Mucosa of rectum (tissue), 2 donors: ENCODE data around the gene TGFBR2.

ENCODE experiments used
- H3K27ac ChIP-seq, 2 donors: one replicate each; pipeline ENCODE4 v1.7.0; 2013; ENCODE audit warnings: inconsistent platforms in 2 of 2, low read depth in 2 of 2, low read length in 2 of 2
- H3K27me3 ChIP-seq, 2 donors: one replicate each; pipeline ENCODE4 v1.7.0; 2013; ENCODE audit warnings: low read length in 2 of 2; ENCODE audit not compliant: control insufficient read depth in 2 of 2, insufficient read depth in 2 of 2
- H3K36me3 ChIP-seq, 2 donors: one replicate each; pipeline ENCODE4 v1.7.0; 2013; ENCODE audit warnings: low read length in 2 of 2; ENCODE audit not compliant: control insufficient read depth in 2 of 2, insufficient read depth in 2 of 2
- H3K4me1 ChIP-seq, 2 donors: one replicate each; pipeline ENCODE4 v1.7.0; 2013; ENCODE audit warnings: low read length in 2 of 2, mild to moderate bottlenecking in 1 of 2; ENCODE audit not compliant: control insufficient read depth in 2 of 2, insufficient read depth in 2 of 2
- H3K4me3 ChIP-seq, 2 donors: one replicate each; pipeline ENCODE4 v1.7.0; 2013; ENCODE audit warnings: low read length in 2 of 2
- H3K9ac ChIP-seq, 2 donors: one replicate each; pipeline ENCODE4 v1.7.0; 2013; ENCODE audit warnings: low read length in 2 of 2, low read depth in 1 of 2, mild to moderate bottlenecking in 1 of 2
- H3K9me3 ChIP-seq, 2 donors: one replicate each; pipeline ENCODE4 v1.7.0; 2013; ENCODE audit warnings: low read length in 2 of 2; ENCODE audit not compliant: control insufficient read depth in 2 of 2
- donor health status: healthy.
- donor health status: Normal muscosa, but diverticular disease.

The TGFBR2 gene

GRCh38 chr3:30688776-30689641 lies 82.6 kb downstream of the TGFBR2 start:
- Histone ChIP-seq H3K4me3 (peak overlapping the region; percentile 30 to 53), H3K4me1 (peaks cover 15 to 25% of the 10 kb centered on the region in 2 donors), H3K9me3 (no peaks in the 10 kb centered on the region), H3K27me3 (no peaks in the 10 kb centered on the region), H3K36me3 (peaks cover 7 to 16% of the 10 kb centered on the region in 2 donors), H3K9ac (peak overlapping the region in 1 of 2 donors; percentile 15), H3K27ac (peak overlapping the region; percentile 67 to 78)

GRCh38 chr3:30690199-30690598 lies 83.8 kb downstream of the TGFBR2 start:
- Histone ChIP-seq H3K4me3 (no peak overlapping the region), H3K27ac (peak overlapping the region in 1 of 2 donors; percentile 6), H3K4me1 (peaks cover 15 to 25% of the 10 kb centered on the region in 2 donors), H3K36me3 (peaks cover 11 to 27% of the 10 kb centered on the region in 2 donors), H3K9me3 (no peaks in the 10 kb centered on the region), H3K27me3 (no peaks in the 10 kb centered on the region), H3K9ac (no peak overlapping the region)

GRCh38 chr3:30691249-30691880 lies 85.0 kb downstream of the TGFBR2 start:
- peaks cover 15 to 25% of the 10 kb centered on the region in 2 donors for H3K4me1 ChIP-seq
- peaks cover 12 to 32% of the 10 kb centered on the region in 2 donors for H3K36me3 ChIP-seq
- no peaks in the 10 kb centered on the region for H3K9me3 ChIP-seq
- H3K27ac ChIP-seq = peak overlapping the region in 1 of 2 donors; percentile 12
- H3K4me3 ChIP-seq = no peak overlapping the region
- no peaks in the 10 kb centered on the region for H3K27me3 ChIP-seq
- H3K9ac ChIP-seq = no peak overlapping the region

- H3K27ac ChIP-seq = no peak overlapping the region
- H3K9ac ChIP-seq = no peak overlapping the region
- peaks cover 15 to 25% of the 10 kb centered on the region in 2 donors for H3K4me1 ChIP-seq
- H3K4me3 ChIP-seq = no peak overlapping the region
- peaks cover 12 to 32% of the 10 kb centered on the region in 2 donors for H3K36me3 ChIP-seq
- H3K27me3 ChIP-seq = no peaks in the 10 kb centered on the region
- no peaks in the 10 kb centered on the region for H3K9me3 ChIP-seq
Observed at GRCh38 chr3:30691944-30692343, 85.5 kb downstream of the TGFBR2 start.

GRCh38 chr3:30692498-30693130 lies 86.2 kb downstream of the TGFBR2 start:
- Histone ChIP-seq H3K36me3 (peaks cover 12 to 32% of the 10 kb centered on the region in 2 donors), H3K4me3 (no peak overlapping the region), H3K9ac (no peak overlapping the region), H3K27me3 (no peaks in the 10 kb centered on the region), H3K27ac (no peak overlapping the region), H3K9me3 (no peaks in the 10 kb centered on the region), H3K4me1 (peaks cover 15 to 24% of the 10 kb centered on the region in 2 donors)

DNA sequence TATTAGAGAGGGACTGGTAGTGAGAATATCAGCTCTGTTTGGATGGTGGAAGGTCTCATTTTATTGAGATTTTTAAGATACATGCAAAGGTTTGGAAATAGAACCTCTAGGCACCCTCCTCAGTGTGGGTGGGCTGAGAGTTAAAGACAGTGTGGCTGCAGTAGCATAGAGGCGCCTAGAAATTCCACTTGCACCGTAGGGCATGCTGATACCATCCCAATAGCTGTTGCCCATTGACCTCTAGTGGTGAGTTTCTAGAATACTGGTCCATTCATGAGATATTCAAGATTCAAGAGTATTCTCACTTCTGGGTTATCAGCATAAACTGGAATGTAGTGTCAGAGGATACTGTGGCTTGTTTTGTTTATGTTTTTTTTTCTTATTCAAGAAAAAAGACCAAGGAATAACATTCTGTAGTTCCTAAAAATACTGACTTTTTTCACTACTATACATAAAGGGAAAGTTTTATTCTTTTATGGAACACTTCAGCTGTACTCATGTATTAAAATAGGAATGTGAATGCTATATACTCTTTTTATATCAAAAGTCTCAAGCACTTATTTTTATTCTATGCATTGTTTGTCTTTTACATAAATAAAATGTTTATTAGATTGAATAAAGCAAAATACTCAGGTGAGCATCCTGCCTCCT lies 87.2 kb downstream of the TGFBR2 start:
- Histone ChIP-seq H3K4me3 (no peak overlapping the region), H3K36me3 (peaks cover 12 to 30% of the 10 kb centered on the region in 2 donors), H3K4me1 (peaks cover 6 to 14% of the 10 kb centered on the region in 2 donors), H3K27ac (no peak overlapping the region), H3K9me3 (no peaks in the 10 kb centered on the region), H3K27me3 (no peaks in the 10 kb centered on the region), H3K9ac (no peak overlapping the region)

DNA sequence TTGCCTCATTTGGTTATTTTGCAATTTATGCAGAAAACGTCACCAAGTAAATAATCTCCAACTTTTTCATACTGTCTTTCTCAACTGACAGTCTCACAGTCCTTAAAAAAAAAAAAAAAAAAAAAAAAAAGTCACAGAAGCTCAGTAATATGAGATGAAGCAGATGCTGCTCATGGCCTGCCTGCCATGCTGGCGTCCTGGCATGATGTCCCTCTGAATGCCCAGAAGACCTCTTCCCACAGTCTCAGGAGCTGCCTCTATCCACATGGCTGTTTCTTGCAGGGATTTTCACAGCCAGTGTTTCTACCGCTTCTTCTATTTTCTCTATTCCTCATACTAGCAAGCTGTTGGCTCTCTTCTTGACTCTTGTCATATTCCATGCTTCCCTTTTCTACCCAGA lies 87.7 kb downstream of the TGFBR2 start:
- Histone ChIP-seq H3K27me3 (no peaks in the 10 kb centered on the region), H3K4me1 (peaks cover under 1 to 9% of the 10 kb centered on the region in 2 donors), H3K9ac (no peak overlapping the region), H3K9me3 (no peaks in the 10 kb centered on the region), H3K4me3 (no peak overlapping the region), H3K36me3 (peaks cover 12 to 30% of the 10 kb centered on the region in 2 donors), H3K27ac (no peak overlapping the region)

DNA sequence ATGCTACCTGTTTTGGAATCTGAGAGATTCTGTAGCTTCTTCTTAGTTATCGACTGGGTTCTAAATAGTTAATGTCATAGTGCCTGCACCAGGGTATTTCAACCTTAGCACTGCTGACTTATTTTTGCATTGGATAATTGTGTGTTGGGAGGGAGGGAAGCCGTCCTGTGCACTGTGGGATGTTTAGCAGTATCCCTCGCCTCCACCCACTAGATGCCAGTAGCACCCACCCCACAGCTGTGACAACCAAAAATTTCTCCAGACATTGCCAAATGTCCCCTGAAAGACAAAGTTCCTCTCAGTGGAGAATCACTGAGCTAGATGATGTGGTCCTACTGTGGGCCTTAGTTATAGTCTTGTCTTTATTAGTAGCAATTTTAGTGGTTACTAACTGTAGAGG lies 88.3 kb downstream of the TGFBR2 start:
- Histone ChIP-seq H3K4me3 (no peak overlapping the region), H3K36me3 (peaks cover 12 to 30% of the 10 kb centered on the region in 2 donors), H3K4me1 (peaks cover 0 to 3% of the 10 kb centered on the region in 2 donors)

DNA sequence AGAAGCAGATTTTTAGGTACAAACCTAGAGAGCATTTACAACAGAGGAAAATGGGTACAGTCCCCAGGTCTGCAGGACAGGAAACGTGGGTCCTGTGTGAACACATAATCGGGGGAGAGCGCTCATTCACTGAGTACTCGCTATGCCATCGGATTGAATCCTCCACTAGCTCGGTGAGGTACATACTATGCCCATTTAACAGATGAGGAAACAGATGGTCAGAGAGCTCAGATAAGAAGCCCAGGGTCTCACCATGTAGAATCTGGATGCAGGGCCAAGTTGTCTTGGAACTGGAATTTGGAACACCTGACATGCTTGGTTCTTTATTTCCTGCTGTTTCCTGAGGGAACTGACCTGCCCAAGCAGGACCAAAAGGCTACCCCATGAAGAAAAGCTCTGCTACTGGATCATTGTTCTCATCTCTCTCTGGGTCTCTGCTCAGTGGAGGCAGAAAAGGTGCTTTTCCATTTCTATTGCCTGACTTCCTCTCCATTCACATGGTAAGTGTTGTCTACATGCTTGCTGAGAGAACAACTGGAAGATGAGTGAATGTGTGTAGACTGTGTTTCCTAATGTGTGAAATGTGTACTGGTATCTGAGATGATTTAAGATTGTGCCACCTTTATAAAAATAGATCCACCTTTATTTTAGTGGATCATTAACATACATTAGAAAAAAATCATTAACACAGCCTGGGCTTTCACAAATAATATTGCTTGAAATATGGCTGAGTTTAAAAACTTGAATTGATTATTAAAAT lies 89.1 kb downstream of the TGFBR2 start:
- Histone ChIP-seq H3K4me3 (no peak overlapping the region), H3K36me3 (peaks cover 12 to 30% of the 10 kb centered on the region in 2 donors), H3K27ac (no peak overlapping the region), H3K27me3 (no peaks in the 10 kb centered on the region), H3K9ac (no peak overlapping the region), H3K4me1 (no peaks in the 10 kb centered on the region), H3K9me3 (no peaks in the 10 kb centered on the region)

More for the DNA sequence above, 88.3 kb downstream of the TGFBR2 start:
- Histone ChIP-seq H3K27ac (no peak overlapping the region), H3K9ac (no peak overlapping the region), H3K9me3 (no peaks in the 10 kb centered on the region), H3K27me3 (no peaks in the 10 kb centered on the region)
